ENCODE data around the gene GABRQ.

GABRQ gene
- 0 reads per million in 3 experiments for total RNA-seq

DNA sequence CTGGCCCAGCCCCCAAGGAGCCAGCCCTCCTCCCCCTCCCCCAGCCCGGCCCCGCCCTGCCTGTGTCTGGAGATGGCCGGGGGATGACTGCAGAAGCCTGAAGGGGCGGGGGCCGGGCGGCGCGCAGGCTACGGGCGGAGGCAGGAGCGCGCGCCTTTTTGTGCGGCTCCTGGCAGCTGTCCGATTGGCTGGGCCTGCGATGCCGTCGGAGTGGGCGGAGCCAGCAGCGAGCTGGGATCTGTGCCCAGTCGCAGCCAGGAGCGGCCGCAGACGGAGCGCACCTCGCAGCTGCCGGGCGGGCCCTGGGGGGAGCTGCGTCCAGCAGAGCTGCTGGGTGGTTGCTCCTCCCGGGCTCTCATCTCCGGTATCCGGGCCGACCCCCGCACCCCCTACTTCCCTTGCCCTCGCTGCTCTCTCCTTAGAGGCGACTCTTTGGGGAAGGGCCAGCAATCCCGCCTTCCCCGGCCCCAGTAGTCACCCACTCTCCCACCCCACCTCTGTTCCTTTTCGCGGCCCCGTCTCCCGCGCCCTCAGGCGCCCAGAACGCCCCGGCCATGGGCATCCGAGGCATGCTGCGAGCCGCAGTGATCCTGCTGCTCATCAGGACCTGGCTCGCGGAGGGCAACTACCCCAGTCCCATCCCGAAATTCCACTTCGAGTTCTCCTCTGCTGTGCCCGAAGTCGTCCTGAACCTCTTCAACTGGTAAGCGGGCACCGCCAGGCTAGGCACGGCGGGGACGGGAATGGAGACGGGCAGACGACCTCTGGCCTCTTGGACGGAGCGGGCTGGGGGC is at the start of gene GABRQ:
TSS of gene GABRQ (plus strand) at position 247 of the 794 bp plus-strand sequence. CDS start at position 555, 308 bp downstream.
- DNase-seq: no peak

DNA sequence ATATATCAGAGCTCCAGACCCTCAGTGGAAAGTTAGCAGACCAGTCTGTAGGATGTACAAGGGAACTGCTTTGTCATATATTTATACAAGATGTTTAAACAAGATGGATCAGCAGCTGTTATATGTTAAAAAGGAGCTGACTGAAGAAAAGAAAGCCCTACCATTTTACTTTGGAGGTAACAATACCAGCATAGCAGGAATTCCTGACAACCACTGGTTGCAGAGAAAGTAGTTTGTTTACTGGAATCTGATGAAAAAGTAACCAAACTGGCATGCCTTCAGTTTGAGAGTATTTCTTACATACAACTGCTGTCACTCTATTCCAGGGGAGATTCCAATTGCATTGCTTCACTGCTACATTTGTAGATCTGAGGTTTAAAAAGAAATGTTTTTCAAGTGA is 49.5 kb upstream of the GABRQ start:
- no peak for DNase-seq

DNA sequence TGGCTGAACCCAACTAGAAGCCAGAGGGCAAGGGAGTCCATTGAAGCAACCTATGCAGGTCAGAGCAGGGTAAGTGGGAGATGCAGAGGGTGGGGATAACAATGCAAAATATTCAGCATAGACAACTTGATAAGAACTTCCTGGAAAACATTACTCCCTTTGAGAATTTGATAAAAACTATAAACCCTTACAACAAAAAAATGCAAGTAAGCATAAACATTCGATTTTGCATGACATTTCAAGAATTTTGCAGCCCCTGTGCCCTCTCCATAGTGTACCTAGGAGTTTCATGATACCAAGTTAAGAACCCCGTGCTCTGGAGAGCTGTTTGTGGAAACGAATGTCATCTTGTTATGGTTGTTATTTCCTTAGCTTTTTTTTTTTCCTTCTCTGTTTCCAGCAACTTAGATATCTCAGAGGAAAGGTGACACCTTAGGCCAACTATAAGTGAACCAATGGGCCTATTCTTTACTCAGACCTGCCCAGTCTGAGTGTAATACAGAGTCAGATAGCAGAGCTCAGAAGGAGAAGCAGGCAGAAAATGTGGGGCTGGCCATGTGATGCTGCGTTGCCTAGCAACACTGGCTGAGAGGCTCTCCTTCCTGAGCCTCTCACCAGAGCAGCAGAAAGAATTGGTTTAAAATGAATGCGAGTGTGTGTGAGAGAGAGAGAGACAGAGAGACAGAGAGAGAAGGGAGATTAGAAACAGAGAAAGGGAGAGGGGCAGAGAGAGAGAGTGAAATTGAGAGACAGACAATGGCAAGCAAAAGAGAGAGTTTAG is 36.7 kb upstream of the GABRQ start:
- DNase-seq: no peak

DNA sequence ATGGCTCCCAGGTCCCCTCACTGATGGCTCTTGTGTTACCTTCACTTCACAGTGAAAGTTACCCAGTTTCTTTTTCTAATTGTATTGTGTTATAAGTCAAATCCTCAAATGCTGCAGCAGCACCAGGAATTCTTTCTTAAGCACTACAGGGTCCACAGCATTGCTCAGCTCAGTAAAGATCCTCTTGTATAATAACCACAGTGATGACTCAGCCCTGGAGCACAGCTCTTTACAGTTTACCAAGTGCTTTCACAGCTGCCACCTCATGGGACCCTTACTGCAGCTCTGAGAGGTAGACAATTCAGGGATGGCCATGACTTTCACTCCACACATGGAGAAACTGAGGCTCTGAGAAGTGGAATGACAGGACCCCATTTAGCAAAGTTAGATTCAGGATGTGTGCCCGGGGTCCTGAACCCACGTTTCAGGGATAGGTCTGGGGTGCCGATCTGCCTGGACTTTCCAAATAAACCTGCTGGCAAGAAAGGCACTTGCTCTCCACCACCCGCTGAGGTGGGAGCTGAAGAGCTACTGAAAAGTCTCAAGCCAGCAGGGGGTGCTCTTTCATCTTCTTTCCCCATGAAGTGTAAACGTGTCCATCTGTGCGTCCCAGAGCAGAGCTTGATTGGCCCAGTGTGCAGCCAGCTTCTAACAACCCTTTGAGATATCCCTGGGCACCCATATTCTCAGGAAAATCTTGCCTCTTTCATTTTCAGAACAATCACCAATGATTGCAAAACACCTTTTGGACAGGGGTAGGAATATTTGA is 35.7 kb upstream of the GABRQ start:
- no peak for DNase-seq

DNA sequence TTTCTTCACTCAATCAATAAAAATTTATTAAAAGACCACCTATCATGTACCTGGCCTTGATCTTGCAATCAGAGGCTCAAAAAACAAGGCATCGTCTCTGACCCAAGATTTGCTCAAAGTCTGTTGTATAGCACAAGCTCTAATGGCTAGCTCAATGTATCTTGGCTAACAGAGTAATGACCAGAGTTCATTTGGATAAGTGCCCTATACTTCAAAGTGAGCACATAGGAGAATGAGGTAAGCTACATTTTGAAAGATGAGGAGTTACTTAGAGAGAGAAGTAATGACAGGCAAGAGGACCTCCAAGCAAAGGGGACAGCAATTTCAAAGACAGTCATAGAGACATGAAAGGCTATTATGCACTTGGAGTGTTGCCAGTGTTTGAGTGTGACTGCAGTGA is 22.9 kb upstream of the GABRQ start:
- DNase-seq: no peak

DNA sequence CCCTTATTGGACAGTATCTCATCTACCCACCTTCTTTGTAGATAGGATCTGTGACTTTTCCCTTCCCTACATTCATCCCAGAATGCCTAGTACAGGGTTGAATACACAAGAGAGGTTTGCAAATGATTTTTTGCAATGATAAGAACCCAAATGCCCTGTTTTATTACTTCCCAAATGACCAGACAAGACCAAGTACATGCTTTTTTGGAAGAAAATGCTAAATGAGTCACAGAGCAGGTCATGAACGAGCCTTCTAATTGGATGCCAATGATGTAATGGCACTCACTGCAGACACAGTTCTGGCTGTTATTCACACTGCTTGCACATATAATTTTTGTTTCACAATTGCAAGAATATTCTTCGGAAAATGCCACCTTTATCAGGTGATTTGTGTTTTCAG is 17.8 kb upstream of the GABRQ start:
- DNase-seq: no peak

DNA sequence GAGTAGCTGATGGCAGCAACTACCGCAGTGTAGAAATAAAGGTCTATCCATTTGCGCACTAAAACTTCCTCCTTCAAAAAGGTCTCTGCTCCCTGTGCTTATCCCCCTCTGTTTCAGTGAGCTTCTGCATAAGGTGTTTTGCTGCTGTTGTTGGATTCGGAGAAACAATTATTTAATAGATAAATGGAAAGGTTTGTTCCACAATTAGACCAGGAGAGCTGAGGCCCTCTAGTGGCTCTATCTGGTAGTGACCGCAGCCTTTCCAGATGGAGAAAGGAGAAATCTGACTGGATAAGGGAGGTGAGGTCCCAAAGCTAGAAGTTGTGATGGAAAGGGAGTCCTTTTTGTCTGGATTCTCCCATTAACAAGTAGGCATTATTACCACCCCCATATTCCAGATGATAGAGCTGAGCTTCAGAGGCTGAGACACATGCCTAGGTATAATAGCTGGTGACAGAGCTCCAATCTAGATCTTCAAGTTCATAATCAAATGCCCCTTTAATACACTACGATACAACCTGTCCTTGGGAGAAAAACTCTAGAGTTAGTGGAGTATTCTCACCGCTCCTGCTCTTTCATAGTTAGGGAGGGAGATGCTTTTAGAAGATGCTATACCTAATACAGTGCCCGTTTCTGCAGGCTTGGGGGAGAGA is 5.1 kb upstream of the GABRQ start:
- no peak for DNase-seq

DNA sequence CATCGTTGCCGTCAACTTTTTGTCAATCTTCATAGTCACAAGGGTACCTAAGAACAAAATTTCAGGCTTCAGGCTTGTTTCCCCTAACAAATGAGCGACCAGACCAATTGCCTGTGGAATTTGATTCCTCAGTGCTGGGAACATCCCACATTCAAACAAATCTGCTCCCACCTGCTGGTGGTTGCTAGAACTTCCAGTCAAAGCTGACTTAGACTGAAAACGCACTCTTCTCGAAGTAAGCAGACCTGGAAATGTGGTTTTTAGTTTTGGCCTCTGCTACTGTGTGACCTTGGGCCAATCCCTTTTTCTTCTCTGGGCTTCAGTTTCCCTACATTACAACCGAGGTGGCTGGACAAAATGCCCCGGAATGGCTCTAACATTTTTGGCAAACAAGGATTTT is 1.8 kb upstream of the GABRQ start:
- no peak for DNase-seq

DNA sequence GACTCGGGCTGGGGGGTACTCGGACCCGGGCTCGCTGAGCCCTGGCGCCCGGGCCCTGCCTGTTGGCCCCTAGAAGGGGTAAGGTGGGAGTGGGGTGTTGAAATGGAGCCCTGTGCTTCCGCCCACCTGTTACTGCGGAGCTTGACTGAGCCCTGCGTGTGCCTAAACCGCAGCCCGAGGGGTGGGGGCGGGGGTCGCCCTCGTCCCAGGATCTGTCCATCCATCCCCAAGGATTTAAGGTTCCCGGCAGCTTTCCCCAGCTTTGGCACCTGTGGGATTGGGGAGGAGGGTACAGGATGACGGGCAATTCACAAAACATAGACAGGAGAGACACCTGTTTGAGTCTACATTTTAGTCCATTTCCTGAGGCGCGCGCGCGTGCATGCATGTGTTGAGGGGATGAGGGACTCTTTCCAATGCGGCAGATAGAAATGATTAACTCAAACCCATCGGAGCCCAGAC is 779 bp downstream of the GABRQ start:
- DNase-seq: no peak

DNA sequence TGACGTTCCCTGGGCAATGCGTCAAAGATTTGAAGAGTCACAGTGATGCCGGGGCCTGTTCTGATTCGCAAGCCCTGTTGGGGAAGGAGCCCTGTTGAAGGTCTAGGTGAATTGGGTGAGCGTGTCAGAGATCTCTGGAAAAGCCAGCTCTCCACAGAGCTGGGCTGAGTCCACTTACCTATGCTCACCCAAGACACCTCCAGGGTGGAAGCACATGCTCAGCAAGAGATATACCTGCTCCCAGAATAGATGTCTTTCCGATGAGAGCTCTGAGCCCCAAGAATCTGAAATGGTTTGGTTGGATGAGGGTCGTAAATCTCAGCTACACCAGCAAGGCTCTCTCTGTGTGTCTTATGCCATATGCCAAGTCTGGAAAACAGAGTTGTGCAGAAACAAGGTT is 1.7 kb downstream of the GABRQ start:
- no peak for DNase-seq

DNA sequence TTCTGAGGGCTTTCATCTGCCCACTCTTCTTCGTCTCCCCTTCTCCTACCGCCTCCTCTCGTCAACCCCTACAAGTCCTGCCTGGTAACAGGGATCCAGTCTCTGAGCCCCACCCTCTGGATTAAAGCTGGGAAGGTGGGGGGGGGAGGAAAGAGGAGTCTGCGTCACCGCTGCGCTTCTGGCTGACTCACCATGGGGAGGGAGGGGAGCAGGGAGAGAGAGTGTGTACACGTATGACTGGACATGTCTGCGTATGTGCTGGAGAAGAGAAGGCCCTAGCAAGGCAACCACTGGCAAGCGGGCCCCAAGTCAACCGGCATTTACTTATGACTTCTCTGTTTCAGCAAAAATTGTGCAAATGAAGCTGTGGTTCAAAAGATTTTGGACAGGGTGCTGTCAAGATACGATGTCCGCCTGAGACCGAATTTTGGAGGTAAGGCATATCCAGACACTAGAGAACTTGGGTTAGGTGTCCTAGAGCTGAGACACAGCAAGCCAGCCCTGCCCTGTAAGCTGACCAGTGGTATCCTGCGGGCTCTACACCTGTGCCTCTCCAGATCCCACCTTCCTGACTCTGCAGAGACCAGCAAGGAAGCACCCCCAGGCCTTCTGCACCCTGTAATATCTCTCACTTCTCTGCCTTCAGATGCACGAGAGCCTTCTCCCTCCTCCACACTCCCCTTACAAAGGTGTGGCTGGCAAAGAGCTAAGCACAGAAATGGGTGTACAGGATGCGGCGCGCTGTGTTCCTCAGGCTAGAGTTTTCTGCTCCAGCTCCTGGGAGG is 2.5 kb downstream of the GABRQ start:
- no peak for DNase-seq

DNA sequence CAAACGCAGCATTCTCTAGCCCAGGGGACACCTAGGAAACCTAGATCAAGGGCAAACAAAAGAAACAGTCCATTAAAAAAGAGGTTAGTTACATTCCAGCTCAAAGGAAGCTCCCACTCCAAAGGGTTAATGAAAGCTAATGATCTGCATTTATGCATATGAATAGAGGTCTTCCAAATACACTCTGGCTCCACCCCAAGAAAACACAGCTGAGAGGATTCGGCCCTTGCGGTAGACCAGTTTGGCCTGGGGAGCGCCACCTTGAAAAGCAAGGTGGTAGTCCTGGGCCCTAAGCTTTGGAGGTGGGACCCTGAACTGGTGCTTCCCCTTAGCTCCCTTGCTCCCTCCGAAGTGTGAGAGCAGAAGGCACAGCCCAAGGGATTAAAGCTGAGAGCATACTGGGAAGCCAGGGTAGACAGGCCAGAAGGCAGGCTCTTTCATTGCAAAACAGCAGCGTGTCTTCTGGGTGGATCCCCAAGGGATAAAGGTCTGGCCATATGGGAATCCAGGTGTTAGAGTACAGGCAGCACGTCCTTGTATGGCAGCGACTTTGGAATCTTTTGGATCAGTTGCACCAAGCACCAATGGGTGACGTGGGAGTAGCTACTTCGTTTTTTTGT is 3.7 kb downstream of the GABRQ start:
- DNase-seq: no peak

DNA sequence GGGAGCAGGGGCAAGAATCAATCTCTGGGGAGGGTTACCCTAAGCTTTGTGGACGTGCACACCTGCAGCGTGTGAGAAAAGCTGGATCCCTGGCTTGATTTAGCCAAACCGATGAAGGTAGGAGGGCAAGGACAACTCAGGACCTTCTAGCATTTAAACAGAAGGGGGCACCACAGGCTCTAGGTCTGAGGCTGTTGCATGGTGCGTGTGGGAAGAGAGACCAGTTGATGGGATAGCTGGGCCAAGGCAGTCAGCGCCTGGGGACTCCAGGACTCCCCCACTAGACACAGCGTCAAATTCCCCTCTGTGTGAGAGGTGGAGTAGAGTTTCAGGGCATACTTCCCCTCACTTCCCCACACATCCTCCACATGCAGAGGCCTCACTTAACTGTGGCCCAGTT is 4.3 kb downstream of the GABRQ start:
- DNase-seq: no peak

DNA sequence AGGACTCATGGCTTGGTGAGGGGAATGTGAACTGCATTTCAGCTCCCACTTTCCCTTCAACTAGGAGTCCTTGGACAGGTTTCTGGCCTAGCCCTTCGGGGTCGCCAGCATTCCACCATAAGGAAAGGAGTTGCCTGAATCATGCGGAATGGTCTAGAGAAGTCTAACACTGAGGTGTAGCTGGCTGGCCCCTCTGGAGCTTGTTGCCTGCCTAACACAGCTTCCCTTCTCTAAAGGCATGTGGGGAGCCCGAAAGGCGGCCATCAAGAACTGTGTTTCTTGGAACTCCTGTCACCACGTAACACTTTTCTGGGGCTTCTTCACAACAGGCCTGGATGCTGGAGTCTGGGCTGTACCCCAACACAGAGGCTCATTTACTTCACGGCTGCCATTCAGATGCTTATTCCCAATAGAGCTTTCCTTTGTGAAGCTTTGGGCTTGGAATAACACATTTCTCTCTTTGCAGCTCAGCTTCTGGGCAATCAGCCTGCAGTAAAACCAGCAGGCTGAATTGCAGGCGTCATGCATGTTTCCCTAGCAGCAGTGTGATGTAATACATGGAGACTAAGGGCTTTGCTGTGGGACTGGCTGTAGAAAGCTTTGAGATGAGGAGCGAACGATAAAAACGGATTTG is 5.4 kb downstream of the GABRQ start:
- no peak for DNase-seq

DNA sequence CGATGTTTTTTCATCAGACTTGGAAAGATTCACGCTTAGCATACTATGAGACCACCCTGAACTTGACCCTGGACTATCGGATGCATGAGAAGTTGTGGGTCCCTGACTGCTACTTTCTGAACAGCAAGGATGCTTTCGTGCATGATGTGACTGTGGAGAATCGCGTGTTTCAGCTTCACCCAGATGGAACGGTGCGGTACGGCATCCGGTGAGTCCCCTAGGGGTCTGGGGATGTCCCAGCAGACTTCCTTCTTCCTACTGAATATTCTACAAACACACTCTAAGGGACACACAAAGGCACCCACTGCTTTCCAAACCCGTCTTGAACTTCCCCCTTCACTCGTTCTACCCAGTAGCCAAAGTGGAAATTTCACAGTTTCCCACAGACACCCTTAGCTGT is 9.3 kb downstream of the GABRQ start:
- no peak for DNase-seq

DNA sequence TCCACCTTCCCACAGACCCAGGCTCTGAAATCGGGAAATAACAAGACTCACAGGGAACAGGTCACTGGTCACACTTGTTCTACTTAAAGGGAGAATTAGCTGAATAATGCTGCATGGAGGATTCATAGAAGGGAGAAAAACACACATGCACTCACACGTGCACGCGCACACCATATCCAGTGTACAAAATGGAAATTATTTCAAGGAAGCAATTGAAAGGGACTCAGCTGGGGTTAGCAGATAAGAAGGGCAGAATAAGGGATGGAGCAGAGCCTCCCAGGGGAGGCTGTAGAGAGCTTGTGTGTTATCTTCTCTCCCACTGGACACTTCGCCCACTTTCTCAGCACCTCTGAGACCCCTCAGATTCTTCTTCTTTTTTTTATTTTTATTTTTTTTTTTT is 10.3 kb downstream of the GABRQ start:
- no peak for DNase-seq

DNA sequence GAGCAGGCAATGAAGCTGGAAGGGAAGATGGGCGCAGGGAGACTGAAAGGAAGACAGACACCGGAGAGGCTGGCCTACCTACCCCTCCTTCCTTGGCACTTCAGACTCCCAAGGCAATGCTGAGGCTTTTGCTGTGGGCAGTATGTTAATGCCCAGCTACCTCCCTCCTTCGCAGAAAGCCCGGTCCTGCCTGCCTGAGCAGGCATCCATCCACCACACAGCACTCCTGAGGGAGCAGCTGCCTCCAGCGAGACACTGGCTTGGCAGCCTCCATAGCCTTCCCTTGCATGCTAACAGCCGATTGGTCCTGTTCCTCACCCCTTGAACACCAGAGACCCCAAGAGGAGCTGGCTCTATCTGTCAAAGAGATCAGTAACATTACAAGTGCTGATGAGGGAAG is 14.4 kb downstream of the GABRQ start:
- no peak for DNase-seq

DNA sequence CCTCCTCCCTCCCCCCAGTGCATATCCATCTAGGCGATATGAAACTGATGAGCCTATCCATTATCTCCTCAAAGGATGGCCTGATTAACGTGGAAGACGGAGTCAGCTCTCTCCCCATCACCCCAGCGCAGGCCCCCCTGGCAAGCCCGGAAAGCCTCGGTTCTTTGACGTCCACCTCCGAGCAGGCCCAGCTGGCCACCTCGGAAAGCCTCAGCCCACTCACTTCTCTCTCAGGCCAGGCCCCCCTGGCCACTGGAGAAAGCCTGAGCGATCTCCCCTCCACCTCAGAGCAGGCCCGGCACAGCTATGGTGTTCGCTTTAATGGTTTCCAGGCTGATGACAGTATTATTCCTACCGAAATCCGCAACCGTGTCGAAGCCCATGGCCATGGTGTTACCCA is 14.8 kb downstream of the GABRQ start:
- no peak for DNase-seq

DNA sequence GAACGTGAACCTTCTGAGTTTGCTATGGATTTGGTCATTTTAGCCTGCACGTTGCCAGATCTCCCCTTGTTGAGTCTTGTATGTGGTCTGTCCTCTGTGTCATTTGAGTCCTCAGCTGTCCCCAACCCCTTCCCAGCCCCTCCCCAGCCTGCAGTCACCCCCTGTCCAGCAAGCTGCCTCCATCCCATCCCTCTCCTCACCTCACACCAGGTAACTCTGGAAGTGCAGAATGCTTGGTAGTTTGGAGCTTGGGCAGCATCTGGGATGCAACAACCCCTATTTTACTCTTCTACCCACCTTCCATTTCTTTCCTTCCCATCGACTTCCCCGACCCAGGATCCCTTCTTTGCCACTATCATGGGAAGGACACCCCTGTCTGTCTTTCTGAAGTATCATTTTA is 18.4 kb downstream of the GABRQ start:
- no peak for DNase-seq

DNA sequence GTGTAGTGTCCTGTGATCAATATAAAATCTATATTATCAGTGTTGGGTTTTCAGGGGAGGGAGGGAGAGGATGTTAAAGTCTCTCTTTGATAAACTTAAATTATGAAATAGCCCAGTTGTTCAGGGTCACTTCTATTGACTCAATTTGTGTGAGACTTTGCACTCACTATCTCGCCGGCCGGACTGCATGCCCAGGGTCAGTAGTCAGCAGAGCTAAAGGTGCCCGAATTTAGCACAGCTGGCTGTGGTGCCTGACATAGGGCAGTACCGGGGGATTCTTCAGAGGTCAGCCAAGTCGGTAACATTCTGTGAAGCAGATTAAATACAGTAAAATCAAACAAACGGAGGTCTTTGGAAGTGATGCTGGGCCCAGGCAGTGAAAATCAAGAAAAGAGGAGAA is 19.2 kb downstream of the GABRQ start:
- DNase-seq: no peak

DNA sequence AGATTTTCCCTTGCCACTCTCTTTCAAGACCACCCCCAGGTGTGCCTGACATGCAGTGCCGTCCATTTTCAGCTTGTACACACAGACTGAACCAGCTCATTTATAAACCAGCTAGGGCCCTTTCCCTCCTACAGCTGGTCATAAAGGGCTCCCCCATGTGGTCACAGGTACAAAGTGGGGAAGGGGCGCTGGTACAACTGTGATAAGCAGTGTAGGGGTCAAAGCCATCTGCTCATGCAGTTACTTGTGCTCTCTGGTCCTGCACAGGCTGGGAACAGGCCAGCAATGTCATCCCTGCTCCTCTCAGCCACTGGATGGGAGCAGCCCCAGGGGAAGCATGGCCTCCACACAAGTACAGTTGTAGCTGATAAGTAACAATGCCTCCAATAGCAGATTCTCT is 20.6 kb downstream of the GABRQ start:
- no peak for DNase-seq
